Endothelial cell of umbilical vein (primary cell): ENCODE measurements around the gene SLC15A3. TPM values are rescaled to one million over a fixed set of nuclear protein-coding genes. Genes with fewer than 3 reads are reported as not detected.

Experiments used
- BruUV-seq: library from RNA; stranded (reverse); fragments of 400-500 nt; replicated peaks from 2 replicates; lab custom pipeline; 2021; lab: Mats Ljungman, UMichigan
- CTCF ChIA-PET: fragments of 300-600, 350-600 bp; sonication (Branson Sonifier 250); formaldehyde crosslinking; loops from one replicate; lab custom pipeline; 2021; ENCODE audit warnings: antibody characterized with exemption, inconsistent platforms; lab: Charles Lee
- POLR2A ChIA-PET: fragments of 300-600, 350-600 bp; sonication (Branson Sonifier 250); formaldehyde crosslinking; loops from one replicate; lab custom pipeline; 2021; ENCODE audit warnings: antibody characterized with exemption, inconsistent platforms; lab: Charles Lee
- DNase-seq: peaks from one replicate; pipeline ENCODE4 v3.0.0-alpha.2; 2011; ENCODE audit warnings: low read depth, low spot score
- FAIRE-seq: peaks from 2 replicates; lab custom pipeline; 2011; peaks lifted over from hg19 to GRCh38; lab: Jason Lieb, UNC
- H2AFZ ChIP-seq: 2 replicates; pipeline ENCODE4 v1.6.0; 2012; ENCODE audit warnings: low read depth, low read length, control low read depth, inconsistent platforms
- H3K27ac ChIP-seq: 2 replicates; pipeline ENCODE4 v1.5.1; 2011; ENCODE audit warnings: low read depth, mild to moderate bottlenecking, control low read depth, low read length, moderate library complexity; ENCODE audit not compliant: insufficient read depth
- H3K27me3 ChIP-seq, 2 experiments: 2 replicates each; pipeline versions ENCODE4 v1.6.0 to v1.6.1; 2011; ENCODE audit warnings: low read length in 2 of 2, mixed read lengths in 1 of 2; ENCODE audit not compliant: control insufficient read depth in 2 of 2, insufficient read depth in 2 of 2
- H3K36me3 ChIP-seq, 2 experiments: 2 replicates in 1 of 2; 3 replicates in 1 of 2; pipeline ENCODE4 v1.5.1; 2011; ENCODE audit warnings: low read length in 2 of 2, mild to moderate bottlenecking in 1 of 2, moderate library complexity in 1 of 2; ENCODE audit not compliant: control insufficient read depth in 2 of 2, insufficient read depth in 2 of 2; ENCODE audit errors: extremely low read depth in 1 of 2
- H3K4me1 ChIP-seq: 3 replicates; pipeline ENCODE4 v1.5.1; 2011; ENCODE audit warnings: mild to moderate bottlenecking, low read length; ENCODE audit not compliant: control insufficient read depth, insufficient read depth; ENCODE audit errors: extremely low read depth
- H3K4me2 ChIP-seq: 2 replicates; pipeline ENCODE4 v1.6.1; 2011; ENCODE audit warnings: low read length, control low read depth, mixed read lengths; ENCODE audit not compliant: insufficient read depth
- H3K4me3 ChIP-seq, 3 experiments: fragments of 200-600 bp in 1 of 3; sonication (generic), shearing (Covaris generic) in 1 of 3; replicated peaks in 1 of 3; 2 replicates each; pipeline ENCODE4 v1.5.1; 2011 to 2016; ENCODE audit warnings: control low read depth in 3 of 3, low read length in 3 of 3, mild to moderate bottlenecking in 2 of 3, inconsistent platforms in 1 of 3, low read depth in 1 of 3, moderate library complexity in 1 of 3; ENCODE audit not compliant: insufficient read depth in 1 of 3
- H3K79me2 ChIP-seq: 2 replicates; pipeline ENCODE4 v1.6.0; 2012; ENCODE audit warnings: low read length, inconsistent platforms; ENCODE audit not compliant: control insufficient read depth, insufficient read depth
- H3K9ac ChIP-seq: replicated peaks from 2 replicates; pipeline ENCODE3; 2011; ENCODE audit warnings: low read length, control low read depth; ENCODE audit not compliant: insufficient read depth; ENCODE audit errors: extremely low read depth
- H3K9me1 ChIP-seq: replicated peaks from 3 replicates; pipeline ENCODE4 v1.6.0; 2011; ENCODE audit warnings: mild to moderate bottlenecking, low read length; ENCODE audit not compliant: control insufficient read depth, insufficient read depth; ENCODE audit errors: extremely low read depth
- H3K9me3 ChIP-seq: replicated peaks from 2 replicates; pipeline ENCODE4 v1.5.1; 2012; ENCODE audit warnings: low read length, inconsistent platforms; ENCODE audit not compliant: control insufficient read depth, insufficient read depth
- H4K20me1 ChIP-seq: replicated peaks from 2 replicates; pipeline ENCODE3; 2011; ENCODE audit warnings: mild to moderate bottlenecking, low read length; ENCODE audit not compliant: control insufficient read depth, insufficient read depth; ENCODE audit errors: extremely low read depth
- EZH2 ChIP-seq: IDR thresholded peaks from 2 replicates; pipeline ENCODE4 v1.6.1; 2012; ENCODE audit warnings: borderline replicate concordance, low read depth, mild to moderate bottlenecking, moderate library complexity, low read length, inconsistent platforms; ENCODE audit not compliant: severe bottlenecking
- FOS ChIP-seq: IDR thresholded peaks from 2 replicates; pipeline ENCODE4 v1.6.1; 2011; ENCODE audit warnings: mild to moderate bottlenecking, low read length, moderate library complexity, borderline replicate concordance; ENCODE audit not compliant: insufficient read depth
- GATA2 ChIP-seq: IDR thresholded peaks from 2 replicates; pipeline ENCODE4 v1.7.0; 2011; ENCODE audit warnings: low read depth, mild to moderate bottlenecking, moderate library complexity, mixed read lengths, low read length; ENCODE audit not compliant: insufficient read length, insufficient read depth
- JUN ChIP-seq: IDR thresholded peaks from 2 replicates; pipeline ENCODE4 v1.6.1; 2011; ENCODE audit warnings: borderline replicate concordance, low read depth; ENCODE audit not compliant: insufficient read length, insufficient read depth
- MYC ChIP-seq: IDR thresholded peaks from one replicate; pipeline ENCODE4 v1.6.1; 2011; ENCODE audit warnings: mild to moderate bottlenecking, low read depth, low read length
- POLR2A ChIP-seq: IDR thresholded peaks from 2 replicates; pipeline ENCODE4 v1.6.1; 2012; ENCODE audit warnings: low read depth, mild to moderate bottlenecking, control low read depth, low read length
- POLR2AphosphoS5 ChIP-seq: IDR thresholded peaks from 2 replicates; pipeline ENCODE4 v1.6.1; 2012; ENCODE audit warnings: low read depth, mild to moderate bottlenecking, control low read depth, low read length, moderate library complexity; ENCODE audit not compliant: insufficient read depth
- dilution Hi-C: fragments of 300-500 bp; cut with MboI; formaldehyde crosslinking; loops from one replicate; pipeline ENCODE4 v1.15.0; 2019; ENCODE audit warnings: low sequenced_read_pairs; ENCODE audit not compliant: extremely low pct_ligation_motif_present
- intact Hi-C: fragments of 100-400 bp; cut with micrococcal nuclease; formaldehyde crosslinking; loops from one replicate; pipeline ENCODE4 v1.10.0; 2022
- polyA plus RNA-seq, 4 experiments: library from polyadenylated mRNA; depleted of rRNA in 3 of 4; stranded (reverse) in 3 of 4; unstranded in 1 of 4; fragments of >200 nt; gene quantifications; 2 replicates each; pipeline versions ENCODE4 v1.2.1 to v1.2.3, GENCODE V29; 2011 to 2012; ENCODE audit warnings: missing spikeins in 1 of 4
- total RNA-seq: library from RNA; stranded (reverse); gene quantifications from 2 replicates; pipeline ENCODE4 v1.2.3, GENCODE V29; 2021
- TF ChIP-seq, protein P1 (sequence below): IDR thresholded peaks from 2 replicates; pipeline ENCODE4 v1.6.1; 2011; ENCODE audit not compliant: insufficient read depth, insufficient read length
- TF ChIP-seq, protein P2 (sequence below), 2 donors: IDR thresholded peaks; 1 replicate in 1 of 2; 2 replicates in 1 of 2; pipeline ENCODE4 v1.5.1; 2011; ENCODE audit warnings: low read length in 2 of 2, mild to moderate bottlenecking in 2 of 2, moderate library complexity in 2 of 2, control low read depth in 1 of 2, inconsistent platforms in 1 of 2, low read depth in 1 of 2; ENCODE audit not compliant: insufficient read depth in 1 of 2; ENCODE audit errors: extremely low read depth in 1 of 2

SLC15A3 gene
- total and polyA plus RNA-seq, 2 donors (not counting 3 experiments of a cell fraction or from before 2014, with no cell fraction given), result 3.3 to 4.4 TPM

- no peak overlapping the region for H3K4me2 ChIP-seq
- no peaks in the 10 kb centered on the region for H4K20me1 ChIP-seq
- FAIRE-seq (no peak), DNase-seq (no peak)
- no peaks in the 10 kb centered on the region for H3K36me3 ChIP-seq
- H3K9me3 ChIP-seq, result no peaks in the 10 kb centered on the region
- TF ChIP-seq GATA2 (no peak), JUN (no peak), POLR2AphosphoS5 (no peak), EZH2 (no peak), FOS (no peak), POLR2A (no peak), MYC (no peak)
- TF ChIP-seq, protein P1, sequence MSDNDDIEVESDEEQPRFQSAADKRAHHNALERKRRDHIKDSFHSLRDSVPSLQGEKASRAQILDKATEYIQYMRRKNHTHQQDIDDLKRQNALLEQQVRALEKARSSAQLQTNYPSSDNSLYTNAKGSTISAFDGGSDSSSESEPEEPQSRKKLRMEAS, result no peak
- TF ChIP-seq, protein P2, sequence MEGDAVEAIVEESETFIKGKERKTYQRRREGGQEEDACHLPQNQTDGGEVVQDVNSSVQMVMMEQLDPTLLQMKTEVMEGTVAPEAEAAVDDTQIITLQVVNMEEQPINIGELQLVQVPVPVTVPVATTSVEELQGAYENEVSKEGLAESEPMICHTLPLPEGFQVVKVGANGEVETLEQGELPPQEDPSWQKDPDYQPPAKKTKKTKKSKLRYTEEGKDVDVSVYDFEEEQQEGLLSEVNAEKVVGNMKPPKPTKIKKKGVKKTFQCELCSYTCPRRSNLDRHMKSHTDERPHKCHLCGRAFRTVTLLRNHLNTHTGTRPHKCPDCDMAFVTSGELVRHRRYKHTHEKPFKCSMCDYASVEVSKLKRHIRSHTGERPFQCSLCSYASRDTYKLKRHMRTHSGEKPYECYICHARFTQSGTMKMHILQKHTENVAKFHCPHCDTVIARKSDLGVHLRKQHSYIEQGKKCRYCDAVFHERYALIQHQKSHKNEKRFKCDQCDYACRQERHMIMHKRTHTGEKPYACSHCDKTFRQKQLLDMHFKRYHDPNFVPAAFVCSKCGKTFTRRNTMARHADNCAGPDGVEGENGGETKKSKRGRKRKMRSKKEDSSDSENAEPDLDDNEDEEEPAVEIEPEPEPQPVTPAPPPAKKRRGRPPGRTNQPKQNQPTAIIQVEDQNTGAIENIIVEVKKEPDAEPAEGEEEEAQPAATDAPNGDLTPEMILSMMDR (IDR thresholded peaks at IDR 0.05; ENCODE audit: extremely low read depth in 1 of 2, insufficient read depth in 1 of 2, low read depth in 1 of 2, low read length in 2 of 2), result no peak
- no peak overlapping the region for H3K9ac ChIP-seq
- no peak overlapping the region for H3K27ac ChIP-seq
- intact Hi-C loops (no loop called here), dilution Hi-C loops (no loop called here)
- ChIA-PET POLR2A (no interaction called here), CTCF (no interaction called here)
- no peak overlapping the region for H3K4me3 ChIP-seq
- H3K4me1 ChIP-seq, result no peaks in the 10 kb centered on the region
- H3K9me1 ChIP-seq, result no peaks in the 10 kb centered on the region
- peaks cover 6 to 13% of the 10 kb centered on the region in 2 experiments for H3K27me3 ChIP-seq
- H2AFZ ChIP-seq, result no peak overlapping the region
- no TSS peak for BruUV-seq
- no peaks in the 10 kb centered on the region for H3K79me2 ChIP-seq
Measured at GRCh38 chr11:60989093-60989650, 37.2 kb upstream of the SLC15A3 start.
